Measurements from ENCODE around the gene USP44. TPM values are rescaled to one million over a fixed set of nuclear protein-coding genes. Genes with fewer than 3 reads are reported as not detected.

USP44 gene
- total and polyA plus RNA-seq, 2 of the 13 experiments (the other 11 are each of a cell fraction or from before 2014, with no cell fraction given): 0.05 to 0.07 TPM

- TF ChIP-seq ZNF546 (CRISPR knock-in tag; conservative IDR thresholded peaks at IDR 0.05) (no peak), ZNF713 (CRISPR knock-in tag; IDR thresholded peaks at IDR 0.05) (no peak), PHF5A (CRISPR knock-in tag; IDR thresholded peaks at IDR 0.05; ENCODE audit: low read depth, unreplicated experiment) (no peak), SMYD3 (CRISPR knock-in tag; IDR thresholded peaks at IDR 0.05) (peak; percentile 50; the same call in 1 of the 2 replicates), ZNF777 (CRISPR knock-in tag; IDR thresholded peaks at IDR 0.05) (no peak), ZNF703 (CRISPR knock-in tag; IDR thresholded peaks at IDR 0.05; ENCODE audit: borderline replicate concordance) (peak; percentile 27; the same call in 1 of the 2 replicates), PATZ1 (CRISPR knock-in tag; IDR thresholded peaks at IDR 0.05) (peak; percentile 49), NBN (conservative IDR thresholded peaks at IDR 0.05) (no peak), SP5 (CRISPR knock-in tag; IDR thresholded peaks at IDR 0.05; ENCODE audit: borderline replicate concordance, low read depth) (peak; percentile 50; the same call in 1 of the 2 replicates), ONECUT2 (CRISPR knock-in tag; IDR thresholded peaks at IDR 0.05) (no peak; the same call in 1 of the 2 replicates), KDM1A (CRISPR knock-in tag; IDR thresholded peaks at IDR 0.05) (no peak), NR1H2 (CRISPR knock-in tag; IDR thresholded peaks at IDR 0.05; ENCODE audit: borderline replicate concordance, low read depth) (no peak), HMGA1 (CRISPR knock-in tag; conservative IDR thresholded peaks at IDR 0.05) (no peak), CC2D1A (CRISPR knock-in tag; IDR thresholded peaks at IDR 0.05) (no peak), REL (CRISPR knock-in tag; conservative IDR thresholded peaks at IDR 0.05) (no peak), PAF1 (CRISPR knock-in tag; IDR thresholded peaks at IDR 0.05) (no peak), ZNF333 (CRISPR knock-in tag; IDR thresholded peaks at IDR 0.05; ENCODE audit: borderline replicate concordance) (no peak), NRL (CRISPR knock-in tag; IDR thresholded peaks at IDR 0.05; ENCODE audit: borderline replicate concordance) (peak; percentile 91), SMARCE1 (IDR thresholded peaks at IDR 0.05; ENCODE audit: borderline replicate concordance) (no peak), ZNF225 (CRISPR knock-in tag; IDR thresholded peaks at IDR 0.05) (peak; percentile 67; the same call in 1 of the 2 replicates), RXRB (CRISPR knock-in tag; IDR thresholded peaks at IDR 0.05; ENCODE audit: borderline replicate concordance) (peak; percentile 81), ZNF496 (CRISPR knock-in tag; IDR thresholded peaks at IDR 0.05; ENCODE audit: insufficient replicate concordance) (no peak)
- TF ChIP-seq, protein P1, sequence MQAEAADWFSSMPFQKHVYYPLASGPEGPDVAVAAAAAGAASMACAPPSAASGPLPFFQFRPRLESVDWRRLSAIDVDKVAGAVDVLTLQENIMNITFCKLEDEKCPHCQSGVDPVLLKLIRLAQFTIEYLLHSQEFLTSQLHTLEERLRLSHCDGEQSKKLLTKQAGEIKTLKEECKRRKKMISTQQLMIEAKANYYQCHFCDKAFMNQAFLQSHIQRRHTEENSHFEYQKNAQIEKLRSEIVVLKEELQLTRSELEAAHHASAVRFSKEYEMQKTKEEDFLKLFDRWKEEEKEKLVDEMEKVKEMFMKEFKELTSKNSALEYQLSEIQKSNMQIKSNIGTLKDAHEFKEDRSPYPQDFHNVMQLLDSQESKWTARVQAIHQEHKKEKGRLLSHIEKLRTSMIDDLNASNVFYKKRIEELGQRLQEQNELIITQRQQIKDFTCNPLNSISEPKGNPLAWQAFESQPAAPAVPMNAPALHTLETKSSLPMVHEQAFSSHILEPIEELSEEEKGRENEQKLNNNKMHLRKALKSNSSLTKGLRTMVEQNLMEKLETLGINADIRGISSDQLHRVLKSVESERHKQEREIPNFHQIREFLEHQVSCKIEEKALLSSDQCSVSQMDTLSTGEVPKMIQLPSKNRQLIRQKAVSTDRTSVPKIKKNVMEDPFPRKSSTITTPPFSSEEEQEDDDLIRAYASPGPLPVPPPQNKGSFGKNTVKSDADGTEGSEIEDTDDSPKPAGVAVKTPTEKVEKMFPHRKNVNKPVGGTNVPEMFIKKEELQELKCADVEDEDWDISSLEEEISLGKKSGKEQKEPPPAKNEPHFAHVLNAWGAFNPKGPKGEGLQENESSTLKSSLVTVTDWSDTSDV (CRISPR knock-in tag; IDR thresholded peaks at IDR 0.05): peak; percentile 96
- TF ChIP-seq, protein P2, sequence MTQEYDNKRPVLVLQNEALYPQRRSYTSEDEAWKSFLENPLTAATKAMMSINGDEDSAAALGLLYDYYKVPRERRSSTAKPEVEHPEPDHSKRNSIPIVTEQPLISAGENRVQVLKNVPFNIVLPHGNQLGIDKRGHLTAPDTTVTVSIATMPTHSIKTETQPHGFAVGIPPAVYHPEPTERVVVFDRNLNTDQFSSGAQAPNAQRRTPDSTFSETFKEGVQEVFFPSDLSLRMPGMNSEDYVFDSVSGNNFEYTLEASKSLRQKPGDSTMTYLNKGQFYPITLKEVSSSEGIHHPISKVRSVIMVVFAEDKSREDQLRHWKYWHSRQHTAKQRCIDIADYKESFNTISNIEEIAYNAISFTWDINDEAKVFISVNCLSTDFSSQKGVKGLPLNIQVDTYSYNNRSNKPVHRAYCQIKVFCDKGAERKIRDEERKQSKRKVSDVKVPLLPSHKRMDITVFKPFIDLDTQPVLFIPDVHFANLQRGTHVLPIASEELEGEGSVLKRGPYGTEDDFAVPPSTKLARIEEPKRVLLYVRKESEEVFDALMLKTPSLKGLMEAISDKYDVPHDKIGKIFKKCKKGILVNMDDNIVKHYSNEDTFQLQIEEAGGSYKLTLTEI (CRISPR knock-in tag; conservative IDR thresholded peaks at IDR 0.05): no peak
Measured at GRCh38 chr12:95473884-95474659, 77.2 kb downstream of the USP44 start, which contains the start of gene METAP2 (continued).

Measured in HepG2 (cell line).